Keratinocyte (primary cell): ENCODE data around the gene THG1L. TPM values are rescaled to one million over a fixed set of nuclear protein-coding genes. Genes with fewer than 3 reads are reported as not detected.

ENCODE experiments used
- DNase-seq: peaks from one replicate; pipeline ENCODE4 v3.0.0-alpha.2; 2011; ENCODE audit warnings: low read depth, missing footprints, low spot score
- FAIRE-seq: peaks from 2 replicates; lab custom pipeline; 2011; peaks lifted over from hg19 to GRCh38; lab: Jason Lieb, UNC
- H2AFZ ChIP-seq: 2 replicates; pipeline ENCODE4 v1.6.0; 2012; ENCODE audit warnings: low read length, control low read depth, inconsistent platforms; ENCODE audit not compliant: control insufficient read depth
- H3K27ac ChIP-seq: 2 replicates; pipeline ENCODE4 v1.5.1; 2011; ENCODE audit warnings: low read length; ENCODE audit not compliant: control insufficient read depth, insufficient read depth
- H3K27me3 ChIP-seq: 3 replicates; pipeline ENCODE4 v1.6.0; 2011; ENCODE audit warnings: low read length; ENCODE audit not compliant: control insufficient read depth, insufficient read depth; ENCODE audit errors: extremely low read depth
- H3K36me3 ChIP-seq, 2 experiments: 2 replicates in 1 of 2; 3 replicates in 1 of 2; pipeline ENCODE4 v1.5.1; 2011; ENCODE audit warnings: low read length in 2 of 2, mild to moderate bottlenecking in 1 of 2; ENCODE audit not compliant: control insufficient read depth in 2 of 2, insufficient read depth in 2 of 2; ENCODE audit errors: extremely low read depth in 1 of 2
- H3K4me1 ChIP-seq: 3 replicates; pipeline ENCODE4 v1.5.1; 2011; ENCODE audit warnings: low read length; ENCODE audit not compliant: control insufficient read depth, insufficient read depth; ENCODE audit errors: extremely low read depth
- H3K4me2 ChIP-seq: 3 replicates; pipeline ENCODE4 v1.6.0; 2011; ENCODE audit warnings: low read depth, low read length; ENCODE audit not compliant: control insufficient read depth, insufficient read depth; ENCODE audit errors: extremely low read depth
- H3K4me3 ChIP-seq, 3 experiments: fragments of 200-600 bp in 1 of 3; sonication (generic) in 1 of 3; 2 replicates in 2 of 3; 3 replicates in 1 of 3; pipeline ENCODE4 v1.5.1; 2011 to 2016; ENCODE audit warnings: low read length in 3 of 3, mild to moderate bottlenecking in 3 of 3, control low read depth in 2 of 3, inconsistent platforms in 1 of 3, low read depth in 1 of 3, mixed read lengths in 1 of 3, mixed run types in 1 of 3, moderate library complexity in 1 of 3; ENCODE audit not compliant: control insufficient read depth in 2 of 3, insufficient read depth in 2 of 3; ENCODE audit errors: extremely low read depth in 1 of 3
- H3K79me2 ChIP-seq: 2 replicates; pipeline ENCODE4 v1.6.0; 2012; ENCODE audit warnings: low read length; ENCODE audit not compliant: control insufficient read depth, insufficient read depth
- H3K9ac ChIP-seq: 3 replicates; pipeline ENCODE4 v1.6.0; 2011; ENCODE audit warnings: low read length; ENCODE audit not compliant: control insufficient read depth, insufficient read depth; ENCODE audit errors: extremely low read depth
- H3K9me1 ChIP-seq: 3 replicates; pipeline ENCODE4 v1.6.0; 2011; ENCODE audit warnings: low read length; ENCODE audit not compliant: control insufficient read depth, insufficient read depth; ENCODE audit errors: extremely low read depth
- H3K9me3 ChIP-seq: 2 replicates; pipeline ENCODE4 v1.5.1; 2012; ENCODE audit warnings: low read depth, low read length; ENCODE audit not compliant: control insufficient read depth
- H4K20me1 ChIP-seq: 3 replicates; pipeline ENCODE4 v1.6.0; 2011; ENCODE audit warnings: low read length; ENCODE audit not compliant: control insufficient read depth, insufficient read depth; ENCODE audit errors: extremely low read depth
- EZH2 ChIP-seq: IDR thresholded peaks from one replicate; pipeline ENCODE4 v1.6.1; 2012; ENCODE audit warnings: inconsistent platforms, mild to moderate bottlenecking, low read length, moderate library complexity
- dilution Hi-C: fragments of 300-500 bp; cut with MboI; formaldehyde crosslinking; loops from one replicate; pipeline ENCODE4 v1.7.0; 2020; ENCODE audit warnings: low sequenced_read_pairs; ENCODE audit not compliant: extremely low pct_ligation_motif_present
- polyA plus RNA-seq, 5 experiments: library from polyadenylated mRNA; depleted of rRNA in 3 of 5; stranded (reverse) in 3 of 5; stranded (forward) in 1 of 5; unstranded in 1 of 5; fragments of >200 nt; gene quantifications; 1 replicate in 1 of 5; 2 replicates in 3 of 5; 3 replicates in 1 of 5; pipeline versions ENCODE4 v1.2.1 to v1.2.3, GENCODE V29; 2011 to 2012; ENCODE audit warnings: missing spikeins in 2 of 5, low read depth in 1 of 5, low replicate concordance in 1 of 5
- TF ChIP-seq, protein P1 (sequence below), 3 experiments: IDR thresholded peaks in 1 of 3; conservative IDR thresholded peaks in 1 of 3; optimal IDR thresholded peaks in 1 of 3; 2 replicates in 2 of 3; 3 replicates in 1 of 3; pipeline versions ENCODE3 to v1.5.1; 2011; ENCODE audit warnings: low read length in 3 of 3, mild to moderate bottlenecking in 3 of 3, moderate library complexity in 2 of 3, control low read depth in 1 of 3, inconsistent platforms in 1 of 3; ENCODE audit not compliant: insufficient read depth in 2 of 3; ENCODE audit errors: extremely low read depth in 1 of 3

Gene THG1L
- polyA plus RNA-seq, 1 donor (not counting 4 experiments of a cell fraction or from before 2014, with no cell fraction given): 23.4 TPM

DNA sequence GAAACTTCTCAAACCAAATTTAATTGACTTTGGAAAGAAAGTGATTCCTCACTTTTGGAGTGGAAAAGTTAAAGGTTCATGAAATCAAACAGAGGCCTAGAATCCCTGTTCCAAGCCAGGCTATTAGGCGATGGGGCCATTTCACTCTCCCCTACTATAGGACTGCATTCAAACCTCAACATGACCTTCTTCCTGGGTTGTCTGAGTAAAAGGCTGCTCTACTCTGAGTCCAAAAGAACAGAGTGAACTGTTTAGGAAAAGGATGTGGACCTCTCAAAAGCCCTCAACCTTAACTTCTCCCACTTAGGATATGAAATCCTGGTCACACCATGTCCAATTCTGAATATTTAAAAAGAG lies 44.0 kb upstream of the THG1L start:
- no peaks in the 10 kb centered on the region for H4K20me1 ChIP-seq
- H3K9ac ChIP-seq: no peak overlapping the region
- dilution Hi-C loops: no loop called here
- H3K4me3 ChIP-seq: no peak overlapping the region
- no peak overlapping the region for H2AFZ ChIP-seq
- H3K36me3 ChIP-seq: no peaks in the 10 kb centered on the region
- H3K79me2 ChIP-seq: no peaks in the 10 kb centered on the region
- no peaks in the 10 kb centered on the region for H3K9me1 ChIP-seq
- no peak overlapping the region for H3K4me2 ChIP-seq
- DNase-seq: no peak
- TF ChIP-seq, protein P1, sequence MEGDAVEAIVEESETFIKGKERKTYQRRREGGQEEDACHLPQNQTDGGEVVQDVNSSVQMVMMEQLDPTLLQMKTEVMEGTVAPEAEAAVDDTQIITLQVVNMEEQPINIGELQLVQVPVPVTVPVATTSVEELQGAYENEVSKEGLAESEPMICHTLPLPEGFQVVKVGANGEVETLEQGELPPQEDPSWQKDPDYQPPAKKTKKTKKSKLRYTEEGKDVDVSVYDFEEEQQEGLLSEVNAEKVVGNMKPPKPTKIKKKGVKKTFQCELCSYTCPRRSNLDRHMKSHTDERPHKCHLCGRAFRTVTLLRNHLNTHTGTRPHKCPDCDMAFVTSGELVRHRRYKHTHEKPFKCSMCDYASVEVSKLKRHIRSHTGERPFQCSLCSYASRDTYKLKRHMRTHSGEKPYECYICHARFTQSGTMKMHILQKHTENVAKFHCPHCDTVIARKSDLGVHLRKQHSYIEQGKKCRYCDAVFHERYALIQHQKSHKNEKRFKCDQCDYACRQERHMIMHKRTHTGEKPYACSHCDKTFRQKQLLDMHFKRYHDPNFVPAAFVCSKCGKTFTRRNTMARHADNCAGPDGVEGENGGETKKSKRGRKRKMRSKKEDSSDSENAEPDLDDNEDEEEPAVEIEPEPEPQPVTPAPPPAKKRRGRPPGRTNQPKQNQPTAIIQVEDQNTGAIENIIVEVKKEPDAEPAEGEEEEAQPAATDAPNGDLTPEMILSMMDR (optimal IDR thresholded peaks at IDR 0.05 in 1 of 3, IDR thresholded peaks at IDR 0.05 in 1 of 3, conservative IDR thresholded peaks at IDR 0.05 in 1 of 3; ENCODE audit: extremely low read depth in 1 of 3, insufficient read depth in 2 of 3, low read length in 3 of 3): no peak
- TF ChIP-seq EZH2: no peak
- no peak overlapping the region for H3K27ac ChIP-seq
- no peaks in the 10 kb centered on the region for H3K9me3 ChIP-seq
- H3K27me3 ChIP-seq: no peaks in the 10 kb centered on the region
- FAIRE-seq: no peak
- H3K4me1 ChIP-seq: no peaks in the 10 kb centered on the region

DNA sequence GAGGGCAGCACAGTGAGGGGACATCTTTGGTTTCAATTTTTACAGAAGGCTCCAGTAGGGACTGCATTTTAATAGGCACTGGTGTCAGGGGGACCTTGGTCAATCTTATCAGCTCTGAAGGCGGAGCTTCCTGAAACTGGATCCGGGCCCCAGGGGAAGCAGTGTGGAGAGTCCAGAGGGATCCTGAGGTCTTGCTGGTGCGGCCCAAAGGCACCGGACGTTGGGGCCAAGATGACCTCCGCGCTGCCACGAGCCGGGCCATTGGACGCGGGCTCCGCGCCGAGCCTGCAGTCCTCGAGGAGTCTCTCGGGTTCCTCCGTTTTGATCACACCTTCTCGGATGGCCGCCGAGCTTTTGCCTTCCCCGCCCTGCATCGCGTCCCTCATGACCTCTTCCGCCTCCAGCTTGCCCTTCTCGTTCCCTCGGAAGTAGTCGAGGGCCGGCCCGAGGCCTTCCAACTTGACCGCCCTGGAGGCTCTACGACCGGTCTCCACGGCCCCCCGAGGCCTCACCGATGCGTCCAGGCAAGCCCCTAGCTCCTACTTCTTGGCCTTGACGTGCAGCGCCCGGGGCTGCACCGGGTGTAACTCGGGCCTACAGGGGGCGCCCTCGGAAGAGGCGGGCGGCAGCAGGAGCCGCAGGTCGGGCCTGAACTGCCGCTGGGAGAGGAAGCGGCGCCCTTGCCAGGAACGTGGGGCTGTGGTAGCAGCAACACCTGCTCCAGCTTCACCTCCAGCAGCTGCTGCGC lies 41.1 kb upstream of the THG1L start:
- no peak for TF ChIP-seq EZH2
- TF ChIP-seq, protein P1 (optimal IDR thresholded peaks at IDR 0.05 in 1 of 3, IDR thresholded peaks at IDR 0.05 in 1 of 3, conservative IDR thresholded peaks at IDR 0.05 in 1 of 3; ENCODE audit: extremely low read depth in 1 of 3, insufficient read depth in 2 of 3, low read length in 3 of 3): peak in 1 of 3 experiments; percentile 18
- Histone ChIP-seq H3K4me1 (no peaks in the 10 kb centered on the region), H3K27me3 (no peaks in the 10 kb centered on the region), H3K9ac (no peak overlapping the region), H3K9me1 (no peaks in the 10 kb centered on the region), H3K79me2 (no peaks in the 10 kb centered on the region), H4K20me1 (no peaks in the 10 kb centered on the region), H3K36me3 (no peaks in the 10 kb centered on the region), H3K4me2 (no peak overlapping the region), H3K4me3 (no peak overlapping the region), H2AFZ (no peak overlapping the region), H3K27ac (no peak overlapping the region), H3K9me3 (no peaks in the 10 kb centered on the region)
- FAIRE-seq (no peak), DNase-seq (no peak)
- dilution Hi-C loops: no loop called here
